IMR-90 (cell line): ENCODE results near the gene TIGD2. TPM values are rescaled to one million over a fixed set of nuclear protein-coding genes. Genes with fewer than 3 reads are reported as not detected.

Experiments used
- ATAC-seq: fragments of 200-7000 bp; cut with Tn5 transposase; 2 replicates; pipeline ENCODE4 v1.9.1; 2020; ENCODE audit warnings: low read depth, mild to moderate bottlenecking, moderate library complexity
- BruUV-seq: library from RNA; stranded (reverse); fragments of 400-500 nt; replicated peaks from 2 replicates; lab custom pipeline; 2021; lab: Mats Ljungman, UMichigan
- CTCF ChIA-PET: fragments of 300-600 bp; formaldehyde crosslinking; extraction: SDS; loops from one replicate; lab custom pipeline; 2021; ENCODE audit warnings: antibody characterized with exemption; lab: Yijun Ruan, JAX
- POLR2A ChIA-PET: fragments of 300-600 bp; sonication (Branson Sonifier 250); formaldehyde crosslinking; loops from one replicate; lab custom pipeline; 2022; ENCODE audit warnings: antibody characterized with exemption; ENCODE audit not compliant: unreplicated experiment; lab: Charles Lee
- DNase-seq: peaks from one replicate; pipeline ENCODE4 v3.0.0; 2013
- H2AFZ ChIP-seq: replicated peaks from 2 replicates; pipeline ENCODE3; 2013; ENCODE audit warnings: low read length, mild to moderate bottlenecking; ENCODE audit not compliant: poor library complexity
- H2AK5ac ChIP-seq: 2 replicates; pipeline ENCODE4 v1.6.1; 2013; ENCODE audit warnings: low read depth, low read length, inconsistent platforms
- H2AK9ac ChIP-seq: replicated peaks from 2 replicates; pipeline ENCODE3; 2013; ENCODE audit warnings: mild to moderate bottlenecking, low read depth, low read length, moderate library complexity; ENCODE audit not compliant: poor library complexity
- H2BK120ac ChIP-seq: 2 replicates; pipeline ENCODE4 v1.6.1; 2013; ENCODE audit warnings: low read depth, low read length, inconsistent platforms
- H2BK15ac ChIP-seq: 3 replicates; pipeline ENCODE4 v1.6.1; 2013; ENCODE audit warnings: low read depth, low read length, inconsistent platforms
- H2BK20ac ChIP-seq: 2 replicates; pipeline ENCODE4 v1.6.1; 2013; ENCODE audit warnings: low read depth, mild to moderate bottlenecking, inconsistent platforms, low read length, moderate library complexity
- H2BK5ac ChIP-seq: 2 replicates; pipeline ENCODE4 v1.6.1; 2013; ENCODE audit warnings: mild to moderate bottlenecking, low read depth, low read length, inconsistent platforms; ENCODE audit not compliant: poor library complexity, severe bottlenecking
- H3K14ac ChIP-seq: replicated peaks from 2 replicates; pipeline ENCODE4 v1.6.1; 2013; ENCODE audit warnings: low read depth, low read length, inconsistent platforms
- H3K18ac ChIP-seq: 2 replicates; pipeline ENCODE4 v1.6.1; 2013; ENCODE audit warnings: low read depth, low read length, control low read depth
- H3K23ac ChIP-seq: 2 replicates; pipeline ENCODE4 v1.6.1; 2013; ENCODE audit warnings: low read depth, low read length, inconsistent platforms
- H3K27ac ChIP-seq: 2 replicates; pipeline ENCODE4 v1.5.1; 2013; ENCODE audit warnings: mild to moderate bottlenecking, control low read depth, low read length; ENCODE audit not compliant: insufficient read depth
- H3K27me3 ChIP-seq: 2 replicates; pipeline ENCODE4 v1.6.1; 2013; ENCODE audit warnings: low read length; ENCODE audit not compliant: control insufficient read depth, insufficient read depth
- H3K36me3 ChIP-seq: 2 replicates; pipeline ENCODE4 v1.6.1; 2013; ENCODE audit warnings: low read length, mixed read lengths; ENCODE audit not compliant: control insufficient read depth, insufficient read depth
- H3K4ac ChIP-seq: 2 replicates; pipeline ENCODE4 v1.6.1; 2013; ENCODE audit warnings: low read depth, low read length, inconsistent platforms
- H3K4me1 ChIP-seq: 2 replicates; pipeline ENCODE4 v1.6.1; 2013; ENCODE audit warnings: low read length, mixed read lengths; ENCODE audit not compliant: control insufficient read depth, insufficient read depth
- H3K4me2 ChIP-seq: 2 replicates; pipeline ENCODE4 v1.6.1; 2013; ENCODE audit warnings: low read depth, mild to moderate bottlenecking, control low read depth, low read length, moderate library complexity
- H3K4me3 ChIP-seq: 2 replicates; pipeline ENCODE4 v1.5.1; 2013; ENCODE audit warnings: low read depth, mild to moderate bottlenecking, control low read depth, low read length, moderate library complexity; ENCODE audit not compliant: insufficient read depth
- H3K56ac ChIP-seq: 2 replicates; pipeline ENCODE4 v1.6.1; 2013; ENCODE audit warnings: low read length, inconsistent platforms; ENCODE audit not compliant: insufficient read depth; ENCODE audit errors: extremely low read depth
- H3K79me1 ChIP-seq, 2 experiments: 2 replicates each; pipeline ENCODE4 v1.6.1; 2013; ENCODE audit warnings: low read length in 2 of 2, inconsistent platforms in 1 of 2, low read depth in 1 of 2
- H3K9ac ChIP-seq: 2 replicates; pipeline ENCODE4 v1.6.1; 2013; ENCODE audit warnings: low read depth, low read length, control low read depth
- H3K9me1 ChIP-seq: 2 replicates; pipeline ENCODE4 v1.6.1; 2013; ENCODE audit warnings: low read length, inconsistent platforms; ENCODE audit not compliant: insufficient read depth
- H3K9me3 ChIP-seq: 2 replicates; pipeline ENCODE4 v1.6.1; 2013; ENCODE audit warnings: low read length; ENCODE audit not compliant: control insufficient read depth, insufficient read depth
- H4K20me1 ChIP-seq: 2 replicates; pipeline ENCODE4 v1.6.1; 2013; ENCODE audit warnings: low read length, inconsistent platforms; ENCODE audit not compliant: insufficient read depth
- H4K5ac ChIP-seq: 2 replicates; pipeline ENCODE4 v1.6.1; 2013; ENCODE audit warnings: mild to moderate bottlenecking, low read depth, low read length, control low read depth
- H4K8ac ChIP-seq, 2 experiments: 2 replicates each; pipeline ENCODE4 v1.6.1; 2013; ENCODE audit warnings: low read depth in 2 of 2, low read length in 2 of 2, control low read depth in 1 of 2, inconsistent platforms in 1 of 2
- H4K91ac ChIP-seq: 2 replicates; pipeline ENCODE4 v1.6.1; 2013; ENCODE audit warnings: low read depth, low read length, inconsistent platforms; ENCODE audit not compliant: insufficient read depth
- BHLHE40 ChIP-seq: fragments of 150-350 bp; IDR thresholded peaks from 2 replicates; pipeline ENCODE4 v1.6.1; 2016; ENCODE audit warnings: mild to moderate bottlenecking, low read depth, low read length
- CEBPB ChIP-seq: IDR thresholded peaks from 2 replicates; pipeline ENCODE4 v1.6.1; 2012; ENCODE audit warnings: low read depth, low read length, improper control_type of control experiment
- MAFK ChIP-seq: IDR thresholded peaks from 2 replicates; pipeline ENCODE4 v1.6.1; 2012; ENCODE audit warnings: low read depth, low read length, improper control_type of control experiment
- RFX5 ChIP-seq: IDR thresholded peaks from 2 replicates; pipeline ENCODE4 v1.8.0; 2012; ENCODE audit warnings: low read depth, mild to moderate bottlenecking, low read length, moderate library complexity
- SMC3 ChIP-seq: fragments of 150-350 bp; IDR thresholded peaks from 2 replicates; pipeline ENCODE4 v1.6.1; 2016; ENCODE audit warnings: low read depth, mild to moderate bottlenecking, antibody characterized with exemption, low read length, moderate library complexity
- WGBS, 2 experiments: methylation state at CpG; one replicate each; pipeline versions ENCODE4 v1.1.5 to v1.1.7; 2013; ENCODE audit warnings: missing lambda C conversion rate in 2 of 2; ENCODE audit not compliant: insufficient read length in 1 of 2; ENCODE audit errors: extremely low coverage in 2 of 2; 5-methylcytosine and 5-hydroxymethylcytosine counted together
- dilution Hi-C: fragments of 300-500 bp; cut with HindIII; formaldehyde crosslinking; loops from one replicate; pipeline ENCODE4 v1.14.3; 2018; ENCODE audit warnings: low sequenced_read_pairs; ENCODE audit not compliant: unreplicated experiment
- in situ Hi-C: fragments of 300-500 bp; cut with MboI; formaldehyde crosslinking; loops from 3 replicates; pipeline ENCODE4 v1.14.3; 2019; ENCODE audit warnings: low sequenced_read_pairs, inconsistent platforms, mixed read lengths
- intact Hi-C: fragments of 100-400 bp; cut with micrococcal nuclease; formaldehyde crosslinking; loops from 2 replicates; pipeline ENCODE4 v1.10.0; 2022
- polyA plus RNA-seq, 3 experiments: library from polyadenylated mRNA; depleted of rRNA; stranded (reverse); fragments of >200 nt; gene quantifications; 2 replicates each; pipeline ENCODE4 v1.2.3, GENCODE V29; 2012; ENCODE audit warnings: low replicate concordance in 1 of 3
- total RNA-seq: library from RNA; depleted of rRNA; stranded (reverse); fragments of >200 nt; gene quantifications from 2 replicates; pipeline ENCODE4 v1.2.3, GENCODE V29; 2012

Gene TIGD2
- total and polyA plus RNA-seq, 2 of the 4 experiments (the other 2 are of a cell fraction) = 5.6 to 12.4 TPM

- CTCF ChIA-PET = no interaction called here
- H4K91ac ChIP-seq = no peak overlapping the region
Measured at GRCh38 chr4:89125901-89126782, 14.8 kb downstream of the TIGD2 start.

More at GRCh38 chr4:89125901-89126782, 14.8 kb downstream of the TIGD2 start:
- peaks cover 10% of the 10 kb centered on the region for H3K4me1 ChIP-seq
- WGBS, 2 experiments = no CpG with 5 or more reads among the region's 3 CpGs
- H3K27me3 ChIP-seq = peaks cover 2% of the 10 kb centered on the region; the same call in 1 of the 2 replicates
- POLR2A ChIA-PET = no interaction called here
- BruUV-seq = no TSS peak
- H3K4me3 ChIP-seq = no peak overlapping the region
- H2BK5ac ChIP-seq = no peak overlapping the region
- H2AFZ ChIP-seq = no peak overlapping the region
- H3K9me1 ChIP-seq = 0 out of 2 replicates have a peak, but pooled peaks cover 10% of the 10 kb centered on the region
- H4K5ac ChIP-seq = no peak overlapping the region
- H3K9ac ChIP-seq = no peak overlapping the region
- no peaks in the 10 kb centered on the region for H4K20me1 ChIP-seq
- H3K23ac ChIP-seq = no peak overlapping the region
- in situ Hi-C loops = no loop called here
- ATAC-seq = no peak
- dilution Hi-C loops = no loop called here
- no peaks in the 10 kb centered on the region for H3K36me3 ChIP-seq
- H2AK5ac ChIP-seq = no peak overlapping the region
- H4K8ac ChIP-seq = no peak overlapping the region
- no peak overlapping the region for H2BK15ac ChIP-seq
- no peak for DNase-seq
- no peak overlapping the region for H2BK20ac ChIP-seq
- H3K79me1 ChIP-seq = no peaks in the 10 kb centered on the region
- H3K56ac ChIP-seq = no peak overlapping the region
- H3K9me3 ChIP-seq = no peaks in the 10 kb centered on the region; the same call in 1 of the 2 replicates
- H3K27ac ChIP-seq = no peak overlapping the region
- H3K4me2 ChIP-seq = no peak overlapping the region
- H3K4ac ChIP-seq = no peak overlapping the region
- H2BK120ac ChIP-seq = no peak overlapping the region
- no peak overlapping the region for H3K14ac ChIP-seq
- no peak overlapping the region for H3K18ac ChIP-seq
- no peak overlapping the region for H2AK9ac ChIP-seq
- TF ChIP-seq MAFK (peak; percentile 62), SMC3 (no peak), BHLHE40 (no peak), CEBPB (no peak), RFX5 (no peak)
- intact Hi-C loops = no loop called here
